ENCODE results near the gene ATG9A. TPM values are rescaled to one million over a fixed set of nuclear protein-coding genes. Genes with fewer than 3 reads are reported as not detected.
A peak's percentile ranks its signal among the peaks of the same experiment; 100 is the strongest.

Gene ATG9A
- total and polyA plus RNA-seq, 7 experiments from 2014 or later, result 14.0 to 66.0 (median 53.5) TPM

DNA sequence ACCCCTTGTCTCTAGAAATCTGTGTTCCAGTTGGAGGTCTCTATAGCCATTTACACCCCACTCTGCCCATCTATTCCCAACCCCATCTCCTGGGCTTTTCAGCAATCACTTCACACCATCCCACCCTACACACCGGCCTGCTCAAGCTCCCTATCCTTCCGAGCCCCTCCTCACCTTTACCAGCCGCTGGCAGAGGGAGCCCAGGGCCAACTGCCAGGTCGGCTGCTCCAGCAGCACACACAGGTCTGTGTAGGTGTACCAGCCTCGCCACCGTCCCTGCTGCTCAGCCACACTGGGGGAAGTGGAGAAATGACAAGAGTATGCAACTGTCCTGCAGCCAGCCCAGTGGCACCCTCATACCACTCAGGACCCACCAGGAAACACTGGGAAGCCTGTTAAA is 56.3 kb downstream of the ATG9A start:
- no peaks in the 10 kb centered on the region for H3K9me3 ChIP-seq (ENCODE audit: control insufficient read depth in 2 of 3, low read length in 3 of 3)
- intact Hi-C loops (cut with micrococcal nuclease), result no loop called here
- DNase-seq, result no peak
- peaks cover 7 to 19% (median 10%) of the 10 kb centered on the region in 5 donors for H3K36me3 Mint-ChIP-seq
- no peak for ATAC-seq
- peaks cover 13 to 35% (median 13%) of the 10 kb centered on the region in 3 experiments for H3K36me3 ChIP-seq (ENCODE audit: control insufficient read depth in 2 of 3, insufficient read depth in 3 of 3, low read length in 3 of 3)
- ChIA-PET CTCF (interaction anchor here (1.1 to 7.2 kb wide), 5 partner anchors 16 to 42 kb away, joined by 3 to 54 read pairs (median 5); partner anchors contain the start of gene ZFAND2B), POLR2A (interaction anchor here (0.9 to 10.4 kb wide), 6 partner anchors 8 to 109 kb away, joined by 3 to 343 read pairs (median 28); partner anchors contain the start of genes ANKZF1, ATG9A, TUBA4A and TUBA4B)
- H3K4me1 Mint-ChIP-seq, result peaks cover 31 to 48% (median 43%) of the 10 kb centered on the region in 7 donors
- H3K27me3 Mint-ChIP-seq, result no peaks in the 10 kb centered on the region
- H3K9me3 Mint-ChIP-seq, result peaks cover 0 to 2% (median 0%) of the 10 kb centered on the region in 11 donors
- H3K27ac Mint-ChIP-seq, result peak overlapping the region in 3 of 9 donors; percentile 10 to 43 (median 17)
- peaks cover 26 to 27% of the 10 kb centered on the region in 2 donors for H3K4me1 ChIP-seq (ENCODE audit: control insufficient read depth in 2 of 2, insufficient read depth in 2 of 2, low read length in 2 of 2)
- H3K27me3 ChIP-seq (ENCODE audit: control insufficient read depth in 2 of 2, insufficient read depth in 2 of 2, low read length in 2 of 2), result no peaks in the 10 kb centered on the region
- H3K4me3 Mint-ChIP-seq, result no peak overlapping the region
- H3K4me3 ChIP-seq (ENCODE audit: low read length), result no peak overlapping the region
- no peak overlapping the region for H3K27ac ChIP-seq (ENCODE audit: low read depth, low read length)

DNA sequence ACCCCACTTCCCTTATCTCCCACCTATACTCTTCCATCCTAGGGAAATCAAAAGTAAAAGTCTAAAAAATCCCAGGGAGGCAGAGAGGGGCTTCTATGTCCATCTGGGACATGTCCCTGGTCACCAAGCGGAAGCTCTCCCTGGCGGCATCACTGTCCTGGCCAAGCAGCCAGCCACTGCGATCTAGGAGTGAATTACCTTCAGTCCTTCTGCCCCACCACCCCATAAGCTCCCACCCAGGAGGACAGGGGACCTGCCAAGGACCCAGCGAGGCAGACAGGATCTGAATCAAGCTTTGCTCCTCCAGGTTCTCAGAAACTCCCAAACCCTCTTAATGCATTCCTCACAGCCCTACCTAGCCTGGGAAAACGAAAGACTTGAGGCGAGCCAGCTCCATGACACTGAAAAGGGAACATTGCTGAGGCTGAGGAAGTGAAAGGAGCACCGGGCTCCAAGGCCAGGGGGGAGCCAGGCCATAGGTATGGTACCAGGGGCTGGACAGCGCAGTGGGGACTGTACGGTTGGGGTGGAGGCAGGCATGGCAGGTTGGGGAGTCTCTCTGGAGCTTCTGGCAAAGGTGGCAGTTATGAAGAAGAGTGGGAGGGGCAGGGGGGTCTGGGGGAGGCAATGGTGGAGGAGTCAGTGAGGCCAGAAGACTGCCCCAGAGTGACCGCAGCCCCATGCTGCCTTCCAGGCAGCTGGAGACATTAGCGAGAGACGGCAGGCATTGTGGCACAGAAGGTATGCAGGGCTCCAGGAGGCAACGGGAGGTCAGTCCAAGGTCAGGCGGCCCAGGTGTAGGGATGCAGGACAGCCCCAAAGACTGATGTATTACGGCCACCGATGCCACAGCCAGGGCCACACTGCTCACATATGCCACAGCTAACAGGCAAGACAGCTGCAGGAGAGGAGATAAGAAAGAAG is 56.9 kb downstream of the ATG9A start:
- H3K27ac ChIP-seq (ENCODE audit: low read depth, low read length), result no peak overlapping the region
- no peaks in the 10 kb centered on the region for H3K27me3 ChIP-seq (ENCODE audit: control insufficient read depth in 2 of 2, insufficient read depth in 2 of 2, low read length in 2 of 2)
- H3K36me3 ChIP-seq (ENCODE audit: control insufficient read depth in 2 of 3, insufficient read depth in 3 of 3, low read length in 3 of 3), result peaks cover 13 to 35% (median 13%) of the 10 kb centered on the region in 3 experiments
- peak overlapping the region in 6 of 9 donors; percentile 7 to 83 (median 40) for H3K27ac Mint-ChIP-seq
- intact Hi-C loops (cut with micrococcal nuclease), result no loop called here
- no peaks in the 10 kb centered on the region for H3K27me3 Mint-ChIP-seq
- H3K36me3 Mint-ChIP-seq, result peaks cover 7 to 19% (median 10%) of the 10 kb centered on the region in 5 donors
- H3K4me1 ChIP-seq (ENCODE audit: control insufficient read depth in 2 of 2, insufficient read depth in 2 of 2, low read length in 2 of 2), result peaks cover 23 to 27% of the 10 kb centered on the region in 2 donors
- no peak overlapping the region for H3K4me3 Mint-ChIP-seq
- ATAC-seq (no peak), DNase-seq (no peak)
- POLR2A ChIA-PET, result interaction anchor here (0.7 to 10.4 kb wide), 7 partner anchors 8 to 123 kb away, joined by 3 to 343 read pairs (median 7); partner anchors contain the start of genes ABCB6, ANKZF1, ATG9A and DNAJB2
- peaks cover 0 to 2% (median 0%) of the 10 kb centered on the region in 11 donors for H3K9me3 Mint-ChIP-seq
- CTCF ChIA-PET, result interaction anchor here (0.9 to 7.2 kb wide), 9 partner anchors 9 to 122 kb away, joined by 3 to 54 read pairs (median 4); partner anchors contain the start of gene ZFAND2B
- H3K4me3 ChIP-seq (ENCODE audit: low read length), result no peak overlapping the region
- no peaks in the 10 kb centered on the region for H3K9me3 ChIP-seq (ENCODE audit: control insufficient read depth in 2 of 3, low read length in 3 of 3)
- H3K4me1 Mint-ChIP-seq, result peaks cover 32 to 46% (median 41%) of the 10 kb centered on the region in 7 donors

DNA sequence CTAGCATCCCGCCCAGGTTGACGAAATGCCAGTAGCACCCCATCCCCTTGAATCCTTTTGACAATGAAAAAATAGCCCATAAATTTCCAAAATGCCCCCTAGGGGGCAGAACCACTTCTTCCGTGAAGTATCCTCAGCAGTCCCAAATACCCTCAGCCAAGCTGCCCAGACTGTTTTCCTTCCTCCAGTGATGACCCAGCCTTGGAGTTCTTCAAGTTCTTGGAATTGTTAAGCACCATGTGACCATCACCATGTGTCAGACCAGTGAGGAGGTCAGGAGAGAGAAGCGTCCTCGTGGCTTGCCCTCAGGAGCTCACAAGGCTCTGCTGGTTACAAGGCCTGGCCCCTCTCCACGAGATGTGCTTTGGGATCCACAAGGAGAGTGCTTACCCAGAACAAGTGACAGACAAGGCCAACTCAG is 58.2 kb downstream of the ATG9A start:
- no peak overlapping the region for H3K4me3 ChIP-seq (ENCODE audit: low read length)
- peaks cover 9 to 19% (median 11%) of the 10 kb centered on the region in 5 donors for H3K36me3 Mint-ChIP-seq
- CTCF ChIA-PET, result interaction anchor here (0.7 to 7.2 kb wide), 11 partner anchors 11 to 127 kb away, joined by 3 to 54 read pairs (median 5); partner anchors contain the start of genes NHEJ1 and ZFAND2B
- peak overlapping the region; percentile 40 for H3K27ac ChIP-seq (ENCODE audit: low read depth, low read length)
- H3K27ac Mint-ChIP-seq, result peak overlapping the region in 7 of 9 donors; percentile 21 to 89 (median 65)
- H3K4me1 ChIP-seq (ENCODE audit: control insufficient read depth in 2 of 2, insufficient read depth in 2 of 2, low read length in 2 of 2), result peaks cover 18 to 27% of the 10 kb centered on the region in 2 donors
- POLR2A ChIA-PET, result interaction anchor here (0.7 to 10.4 kb wide), 9 partner anchors 10 to 278 kb away, joined by 3 to 343 read pairs (median 3); partner anchors contain the start of genes ANKZF1, DNAJB2, TUBA4A and TUBA4B
- H3K27me3 ChIP-seq (ENCODE audit: control insufficient read depth in 2 of 2, insufficient read depth in 2 of 2, low read length in 2 of 2), result no peaks in the 10 kb centered on the region
- H3K4me3 Mint-ChIP-seq, result no peak overlapping the region
- peaks cover 0 to 2% (median 0%) of the 10 kb centered on the region in 11 donors for H3K9me3 Mint-ChIP-seq
- DNase-seq, result peak in 7 of 9 donors; percentile 21 to 55 (median 50)
- intact Hi-C loops (cut with micrococcal nuclease), result loop anchor here (1.0 to 2.0 kb wide), 4 partner anchors 11 to 128 kb away; partner anchors contain the start of gene NHEJ1 (in 1 of the 2)
- H3K36me3 ChIP-seq (ENCODE audit: control insufficient read depth in 2 of 3, insufficient read depth in 3 of 3, low read length in 3 of 3), result peaks cover 13 to 35% (median 13%) of the 10 kb centered on the region in 3 experiments
- H3K4me1 Mint-ChIP-seq, result peaks cover 33 to 44% (median 37%) of the 10 kb centered on the region in 7 donors
- H3K27me3 Mint-ChIP-seq, result no peaks in the 10 kb centered on the region
- peak; percentile 69 for ATAC-seq
- H3K9me3 ChIP-seq (ENCODE audit: control insufficient read depth in 2 of 3, low read length in 3 of 3), result no peaks in the 10 kb centered on the region

DNA sequence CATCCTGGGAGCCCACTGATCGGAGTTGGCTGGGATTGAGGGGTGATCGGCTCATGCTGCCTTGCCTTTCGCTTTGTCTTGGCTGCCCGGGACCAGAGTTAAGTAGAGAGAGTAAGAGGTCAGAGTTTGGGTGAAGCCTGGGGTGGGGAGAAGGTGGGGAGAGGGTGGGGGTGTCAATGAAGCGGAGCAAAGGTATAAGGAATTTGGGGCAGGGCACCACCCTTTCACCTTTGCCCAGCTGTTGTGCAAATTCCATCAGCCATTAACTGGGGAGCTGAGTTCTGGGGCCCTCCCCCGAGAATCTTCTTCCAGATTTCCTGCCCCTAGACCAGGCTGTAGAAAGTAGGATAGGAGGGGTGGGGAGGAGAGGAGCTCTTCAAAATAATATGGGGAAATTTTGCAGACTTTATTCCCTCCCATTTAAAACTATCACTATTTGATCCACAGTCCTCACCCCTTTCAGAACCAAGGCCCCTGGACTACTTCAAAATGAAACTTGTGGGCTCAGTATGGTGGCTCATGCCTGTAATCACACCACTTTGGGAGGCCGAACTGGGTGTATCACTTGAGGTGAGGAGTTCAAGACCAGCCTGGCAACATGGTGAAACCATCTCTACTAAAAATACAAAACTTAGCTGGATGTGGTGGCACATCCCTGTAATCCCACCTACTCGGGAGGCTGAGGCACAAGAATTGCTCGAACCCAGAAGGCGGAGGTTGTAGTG is 59.3 kb downstream of the ATG9A start, which contains the start of gene SLC23A3:
Gene SLC23A3 (minus strand): TSS at position 100 of the 725 bp plus-strand sequence. CDS start 45 bp downstream, at position 55.
- CTCF ChIA-PET, result interaction anchor here (0.9 to 3.5 kb wide), 8 partner anchors 11 to 125 kb away, joined by 3 to 32 read pairs (median 4); partner anchors contain the start of gene NHEJ1
- H3K36me3 ChIP-seq (ENCODE audit: control insufficient read depth in 2 of 3, insufficient read depth in 3 of 3, low read length in 3 of 3), result peaks cover 13 to 35% (median 13%) of the 10 kb centered on the region in 3 experiments
- intact Hi-C loops (cut with micrococcal nuclease), result loop anchor here in 1 of 2 donors (2.0 kb wide), 1 partner anchor 129 kb away; no protein-coding TSS in a partner anchor
- H3K4me3 ChIP-seq (ENCODE audit: low read length), result no peak within 1 kb of the TSS
- Mint-ChIP-seq H3K27me3 (no peaks in the 10 kb centered on the region), H3K9me3 (peaks cover 0 to 2% (median 0%) of the 10 kb centered on the region in 11 donors), H3K4me1 (peaks cover 22 to 33% (median 28%) of the 10 kb centered on the region in 7 donors), H3K36me3 (peaks cover 9 to 22% (median 11%) of the 10 kb centered on the region in 5 donors), H3K27ac (no peak within 1 kb of the TSS), H3K4me3 (no peak within 1 kb of the TSS)
- no peaks in the 10 kb centered on the region for H3K9me3 ChIP-seq (ENCODE audit: control insufficient read depth in 2 of 3, low read length in 3 of 3)
- H3K27ac ChIP-seq (ENCODE audit: low read depth, low read length), result no peak within 1 kb of the TSS
- H3K27me3 ChIP-seq (ENCODE audit: control insufficient read depth in 2 of 2, insufficient read depth in 2 of 2, low read length in 2 of 2), result no peaks in the 10 kb centered on the region
- DNase-seq (no peak), ATAC-seq (no peak)
- POLR2A ChIA-PET, result interaction anchor here (1.2 to 10.4 kb wide), 3 partner anchors 37 to 82 kb away, joined by 3 to 343 read pairs (median 162); partner anchors contain the start of genes ANKZF1, TUBA4A, TUBA4B and ZFAND2B
- peaks cover 7 to 19% of the 10 kb centered on the region in 2 donors for H3K4me1 ChIP-seq (ENCODE audit: control insufficient read depth in 2 of 2, insufficient read depth in 2 of 2, low read length in 2 of 2)

Data from naive thymus-derived CD4-positive, alpha-beta T cell (primary cell).